Activated T-cell treated with anti-CD3 and anti-CD28 coated beads, Interleukin-2, amount 50 U/mL, for 1 hour (primary cell): ENCODE measurements around the gene TEKT4.
"Not testable (repeated sequence)": the region's sequence is repeated elsewhere in the genome, so short reads cannot be mapped to it uniquely, and the experiment has no call there.

Experiments
- DNase-seq: peaks from one replicate; pipeline ENCODE4 v3.0.0-alpha.2; 2020

The TEKT4 gene

DNA sequence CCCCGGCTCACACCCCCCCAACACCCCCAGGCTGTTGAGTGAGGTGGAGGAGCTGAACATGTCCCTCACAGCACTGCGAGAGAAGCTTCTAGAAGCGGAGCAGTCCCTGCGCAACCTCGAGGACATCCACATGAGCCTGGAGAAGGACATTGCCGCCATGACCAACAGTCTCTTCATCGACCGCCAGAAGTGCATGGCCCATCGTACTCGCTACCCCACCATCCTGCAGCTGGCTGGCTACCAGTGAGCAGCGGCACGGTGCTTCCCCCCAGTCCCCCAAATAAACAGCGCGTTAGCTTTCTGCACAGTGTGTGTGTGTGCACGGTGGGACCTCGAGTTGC lies 5.3 kb downstream of the TEKT4 start:
- DNase-seq, result no peak

DNA sequence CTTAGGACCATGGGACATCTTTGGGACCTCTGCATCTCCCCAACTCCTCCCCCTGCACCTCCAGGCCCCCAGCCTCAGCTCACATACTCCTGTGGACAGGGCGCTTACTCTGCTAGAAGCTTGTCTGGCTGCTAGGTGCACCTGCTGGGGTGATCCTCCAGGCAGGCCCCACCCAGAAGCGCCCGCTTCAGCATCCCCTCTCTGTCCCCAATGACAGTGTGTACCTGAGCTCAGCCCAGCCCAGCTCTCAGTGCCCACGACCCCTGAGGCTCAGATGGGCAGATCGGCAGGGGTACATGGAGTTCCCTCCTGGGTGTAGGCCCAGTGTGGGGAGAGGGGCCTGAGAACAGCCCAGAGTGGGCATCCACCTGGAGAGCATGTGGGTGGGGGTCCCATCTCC lies 5.9 kb downstream of the TEKT4 start:
- no peak for DNase-seq

DNA sequence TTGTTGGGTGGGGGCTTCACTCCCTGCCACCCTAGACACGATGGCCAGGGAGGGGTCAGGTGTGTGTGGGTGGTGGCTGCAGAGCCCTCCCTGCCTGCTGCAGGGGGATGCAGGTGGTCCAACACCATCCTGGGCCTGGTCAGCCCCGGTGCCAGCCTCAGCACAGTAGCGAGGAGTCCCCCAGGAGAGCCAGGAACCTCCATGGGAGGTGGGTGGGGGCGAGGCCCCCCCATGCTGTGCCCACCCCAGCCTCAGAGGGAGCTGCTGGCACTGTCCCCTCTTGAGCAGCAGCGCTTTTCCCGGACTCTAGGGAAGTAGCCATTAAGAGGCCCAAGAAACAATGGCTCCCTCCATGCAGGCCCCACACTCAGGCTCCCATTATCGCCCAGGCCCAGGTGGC lies 7.3 kb downstream of the TEKT4 start:
- not testable (repeated sequence) for DNase-seq

DNA sequence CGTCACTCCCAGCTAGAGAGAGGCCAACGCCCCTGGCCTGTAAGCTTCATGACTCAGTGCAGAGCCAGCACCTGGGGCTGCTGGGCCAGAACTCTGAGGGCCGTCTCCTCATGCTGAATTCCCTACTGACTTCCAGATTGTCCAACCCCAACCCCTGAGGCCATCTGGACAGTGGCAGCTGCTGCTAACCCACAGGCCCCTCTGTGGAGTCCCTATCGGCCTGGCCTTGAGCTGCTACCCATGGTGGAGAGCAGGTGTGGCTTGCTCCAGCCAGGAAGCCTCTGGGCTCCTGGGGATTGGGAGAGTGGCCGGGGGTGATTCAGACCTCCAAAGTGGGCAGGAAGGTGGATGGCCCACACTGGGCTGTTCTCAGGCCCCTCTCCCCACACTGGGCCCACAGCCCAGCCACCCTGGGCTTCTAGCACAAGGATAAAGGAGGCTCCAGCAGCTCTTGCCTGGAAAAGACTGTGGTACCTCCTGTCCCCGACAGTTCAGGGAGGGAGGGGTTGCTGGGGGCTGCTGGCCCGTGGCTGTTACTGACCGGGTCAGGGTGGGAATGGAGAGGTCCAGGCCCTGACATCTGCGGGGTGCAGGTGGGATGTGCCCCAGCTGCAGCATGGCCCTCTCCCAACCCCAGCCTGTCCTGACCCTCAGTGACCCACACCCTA lies 8.2 kb downstream of the TEKT4 start:
- DNase-seq, result no peak

DNA sequence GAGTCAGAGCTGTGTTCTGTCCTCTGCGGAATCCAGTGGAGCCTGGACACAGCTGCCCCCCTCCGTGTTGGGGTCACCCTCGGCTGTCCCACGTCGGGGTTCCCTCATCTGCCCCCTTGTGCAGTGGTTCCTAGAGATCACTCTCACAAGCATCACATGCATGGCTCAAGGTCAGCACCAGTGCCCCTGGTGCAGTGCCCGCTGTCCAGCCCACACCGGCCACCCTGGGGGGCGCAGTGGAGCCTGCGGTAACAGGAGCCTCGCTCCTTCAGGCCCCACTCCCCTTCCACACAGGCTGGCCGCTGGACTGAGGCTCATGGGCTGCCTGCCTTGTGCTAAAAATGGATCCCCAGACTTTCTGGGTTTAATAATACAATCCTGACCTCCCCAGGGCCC lies 8.8 kb downstream of the TEKT4 start:
- no peak for DNase-seq

DNA sequence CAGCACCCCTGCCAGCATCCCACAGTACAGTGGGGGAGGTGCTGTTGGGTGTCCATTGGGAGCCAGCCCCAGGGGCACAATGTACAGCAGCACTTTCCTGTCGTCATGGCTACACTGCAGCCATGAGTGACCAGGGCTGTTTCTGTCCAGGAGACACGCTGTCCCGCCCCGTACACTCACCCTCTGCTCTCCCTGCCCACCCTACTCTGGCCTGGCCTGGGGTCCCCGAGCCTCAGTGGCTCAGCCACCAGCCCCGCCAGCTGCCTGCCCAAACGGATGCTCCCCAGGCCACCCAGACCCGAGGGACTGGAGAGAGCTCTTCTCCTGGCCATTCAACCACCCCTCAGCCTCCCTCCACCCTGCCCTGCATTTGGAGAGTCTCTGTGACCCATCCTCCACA lies 9.3 kb downstream of the TEKT4 start:
- no peak for DNase-seq

DNA sequence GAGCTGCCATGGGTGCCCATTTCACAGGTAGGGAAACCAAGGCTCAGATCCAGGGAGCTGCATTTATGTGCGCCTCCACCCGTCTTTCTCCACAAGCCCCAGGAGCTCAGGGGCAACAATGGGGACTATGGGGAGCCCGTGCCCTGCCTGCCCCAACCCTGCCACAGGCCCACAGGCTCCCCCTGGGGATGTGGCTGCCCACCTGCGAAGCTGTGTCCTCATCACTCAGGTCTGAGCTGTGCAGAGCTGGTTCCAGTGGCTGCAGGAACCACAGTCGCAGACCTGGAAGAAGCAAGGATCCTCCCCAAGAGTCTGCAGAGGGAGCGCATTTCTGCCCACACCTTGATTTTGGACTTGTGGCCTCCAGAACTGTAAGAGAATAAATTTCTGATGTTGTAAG lies 9.8 kb downstream of the TEKT4 start:
- DNase-seq, result no peak

DNA sequence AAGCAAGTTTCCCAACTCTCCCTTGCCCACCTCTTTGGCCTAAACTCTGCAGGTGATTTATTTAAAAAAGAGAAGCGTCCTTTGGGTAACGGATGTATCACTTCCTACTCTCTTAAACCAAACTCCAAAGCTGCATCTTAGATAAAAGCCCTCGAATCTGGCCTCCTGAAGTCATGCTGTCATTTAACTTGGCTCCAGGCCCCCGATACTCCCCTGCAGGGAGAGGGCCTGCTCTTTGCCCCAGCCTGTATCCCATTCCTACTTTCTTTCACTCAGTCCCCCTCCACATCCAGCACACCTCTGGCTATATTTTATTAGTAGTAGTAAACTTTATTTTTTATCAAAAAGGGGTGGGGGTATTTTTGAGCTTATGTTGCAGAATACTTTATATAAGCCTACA lies 19.0 kb downstream of the TEKT4 start:
- DNase-seq, result no peak

DNA sequence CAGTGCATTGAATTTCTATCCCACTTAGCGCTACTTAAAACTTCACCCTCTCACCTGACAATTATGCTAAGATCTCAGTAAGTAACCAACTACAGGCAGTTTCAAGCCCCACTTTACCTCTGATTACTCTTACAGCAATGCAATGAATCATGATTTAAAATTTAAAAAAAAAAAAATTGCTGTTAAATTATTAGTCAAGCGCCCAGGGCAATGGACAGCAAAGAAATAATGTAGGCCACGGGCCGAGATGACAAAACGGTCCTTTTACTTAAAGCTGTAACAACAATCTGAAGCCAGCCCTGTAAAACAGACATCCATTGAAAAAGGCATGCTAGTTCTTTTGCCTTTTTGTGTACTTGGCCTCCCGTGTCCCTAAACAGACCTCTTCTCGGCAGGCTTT lies 24.0 kb downstream of the TEKT4 start:
- DNase-seq, result not testable (repeated sequence)

DNA sequence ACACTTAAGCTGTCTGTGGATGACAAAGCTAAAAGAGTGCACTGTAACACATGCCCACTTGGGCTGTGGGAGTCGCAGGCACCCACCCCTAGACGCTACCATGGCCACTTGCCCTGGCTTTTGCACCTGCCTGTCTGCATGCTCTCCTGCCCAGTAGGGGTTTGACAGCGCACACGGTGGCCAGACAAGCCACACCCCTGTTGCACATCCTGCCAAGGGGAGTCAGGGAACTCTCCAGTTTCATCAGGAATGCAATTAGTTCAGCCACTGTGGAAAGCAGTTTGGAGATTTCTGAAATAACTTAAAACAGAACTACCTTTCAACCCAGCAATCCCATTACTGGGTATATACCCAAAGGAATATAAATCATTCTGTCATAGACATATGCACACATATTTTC lies 35.7 kb downstream of the TEKT4 start:
- not testable (repeated sequence) for DNase-seq

DNA sequence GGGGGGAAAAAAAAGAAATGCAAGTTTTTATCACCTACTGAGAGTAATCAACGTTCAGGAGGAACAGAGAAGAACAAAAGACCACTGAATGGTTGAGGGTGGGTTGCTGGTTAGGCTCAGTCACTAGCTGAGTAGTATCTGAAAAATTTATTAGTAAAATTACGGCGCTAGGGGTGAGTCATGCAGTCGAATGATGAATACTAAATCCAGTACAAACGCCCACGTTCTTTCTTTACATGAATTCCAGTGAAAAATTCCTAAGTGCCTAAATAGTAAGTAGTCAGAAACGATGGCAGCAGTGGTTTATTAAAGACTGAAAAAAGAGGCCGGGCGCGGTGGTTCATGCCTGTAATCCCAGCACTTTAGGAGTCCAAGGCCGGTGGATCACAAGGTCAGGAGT lies 52.0 kb downstream of the TEKT4 start:
- no peak for DNase-seq

DNA sequence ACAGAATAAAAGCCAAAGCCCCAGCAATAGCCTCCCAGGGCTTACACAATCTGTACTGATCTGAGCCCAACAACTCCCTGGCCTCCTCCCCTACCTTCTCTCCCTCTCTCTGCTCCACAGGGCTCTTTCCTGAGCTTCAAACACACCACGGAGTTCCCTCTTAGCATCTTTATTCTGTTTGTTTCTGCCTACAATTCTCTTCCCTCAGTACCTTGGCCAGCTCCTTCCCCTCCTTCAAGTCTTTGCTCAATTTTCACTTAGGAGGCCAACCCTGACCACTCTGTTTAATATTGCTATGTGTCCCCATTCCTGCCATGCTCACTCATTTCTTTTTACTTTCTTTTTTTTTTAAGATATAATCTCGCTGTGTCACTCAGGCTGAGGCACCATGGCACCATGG lies 53.8 kb downstream of the TEKT4 start:
- not testable (repeated sequence) for DNase-seq
